HepG2 (cell line): ENCODE measurements around the gene NTSR2. TPM values are rescaled to one million over a fixed set of nuclear protein-coding genes. Genes with fewer than 3 reads are reported as not detected.

Experiments
- FOXM1 ChIP-seq: sonication (generic); formaldehyde crosslinking; IDR thresholded peaks from 2 replicates; pipeline ENCODE4 v1.5.0; 2020; ENCODE audit warnings: missing genetic modification reagents
- FOXP1 ChIP-seq, 2 experiments: fragments of 450-650 bp in 1 of 2; IDR thresholded peaks; 2 replicates each; pipeline ENCODE4 v1.6.1; 2017 to 2018; ENCODE audit warnings: antibody characterized with exemption in 1 of 2
- FOXP4 ChIP-seq: sonication (generic); formaldehyde crosslinking; IDR thresholded peaks from 2 replicates; pipeline ENCODE4 v1.4.0; 2020; ENCODE audit warnings: missing genetic modification reagents
- HCFC1 ChIP-seq: fragments of 150-350 bp; IDR thresholded peaks from 2 replicates; pipeline ENCODE4 v1.6.1; 2014; ENCODE audit warnings: low read depth, low read length
- HMGA1 ChIP-seq: sonication (generic); formaldehyde crosslinking; conservative IDR thresholded peaks from 2 replicates; pipeline ENCODE4 v1.4.0; 2020; ENCODE audit warnings: missing genetic modification reagents
- MTA3 ChIP-seq: sonication (generic); formaldehyde crosslinking; IDR thresholded peaks from 2 replicates; pipeline ENCODE4 v1.4.0; 2020; ENCODE audit warnings: missing genetic modification reagents
- MTF1 ChIP-seq: sonication (generic); formaldehyde crosslinking; IDR thresholded peaks from 2 replicates; pipeline ENCODE4 v1.5.0; 2020; ENCODE audit warnings: missing genetic modification reagents
- PLRG1 ChIP-seq: fragments of 450-650 bp; conservative IDR thresholded peaks from 2 replicates; pipeline ENCODE4 v1.6.1; 2016
- PREB ChIP-seq: sonication (generic); formaldehyde crosslinking; IDR thresholded peaks from 2 replicates; pipeline ENCODE4 v1.4.0; 2020; ENCODE audit warnings: missing genetic modification reagents
- RORA ChIP-seq: sonication (generic); formaldehyde crosslinking; IDR thresholded peaks from 2 replicates; pipeline ENCODE4 v1.5.0; 2020; ENCODE audit warnings: mild to moderate bottlenecking, missing genetic modification reagents, moderate library complexity
- RXRA ChIP-seq: sonication (generic); formaldehyde crosslinking; IDR thresholded peaks from 2 replicates; pipeline ENCODE4 v1.5.1; 2020; ENCODE audit warnings: missing genetic modification reagents
- TBX3 ChIP-seq: fragments of 450-650 bp; IDR thresholded peaks from 2 replicates; pipeline ENCODE4 v1.6.1; 2017; ENCODE audit warnings: antibody characterized with exemption, mild to moderate bottlenecking, inconsistent platforms, borderline replicate concordance
- TRAFD1 ChIP-seq: sonication (generic); formaldehyde crosslinking; IDR thresholded peaks from 2 replicates; pipeline ENCODE4 v1.5.1; 2020; ENCODE audit warnings: missing genetic modification reagents, mild to moderate bottlenecking, borderline replicate concordance
- U2AF2 ChIP-seq: fragments of 200-400 bp; formaldehyde crosslinking; IDR thresholded peaks from 2 replicates; pipeline ENCODE4 v1.6.1; 2017; ENCODE audit warnings: low read depth, mild to moderate bottlenecking, low read length
- ZBED4 ChIP-seq: sonication (generic); formaldehyde crosslinking; IDR thresholded peaks from 2 replicates; pipeline ENCODE4 v1.4.0; 2020; ENCODE audit warnings: missing genetic modification reagents, borderline replicate concordance
- ZKSCAN8 ChIP-seq: IDR thresholded peaks from 2 replicates; pipeline ENCODE4 v1.6.1; 2016; ENCODE audit warnings: borderline replicate concordance, missing genetic modification reagents, missing compliant biosample characterization
- ZMYM2 ChIP-seq: sonication (generic); formaldehyde crosslinking; IDR thresholded peaks from 2 replicates; pipeline ENCODE4 v1.8.0; 2022; ENCODE audit warnings: mild to moderate bottlenecking, missing genetic modification reagents
- ZNF230 ChIP-seq: sonication (generic); formaldehyde crosslinking; IDR thresholded peaks from 2 replicates; pipeline ENCODE4 v1.4.0; 2020; ENCODE audit warnings: mild to moderate bottlenecking, missing genetic modification reagents
- ZNF460 ChIP-seq: sonication (generic); formaldehyde crosslinking; IDR thresholded peaks from 2 replicates; pipeline ENCODE4 v1.5.1; 2020; ENCODE audit warnings: missing genetic modification reagents, mild to moderate bottlenecking, borderline replicate concordance
- ZNF549 ChIP-seq: sonication (generic); formaldehyde crosslinking; IDR thresholded peaks from 2 replicates; pipeline ENCODE4 v1.5.0; 2020; ENCODE audit warnings: missing genetic modification reagents
- ZNF550 ChIP-seq: sonication (generic); formaldehyde crosslinking; IDR thresholded peaks from 2 replicates; pipeline ENCODE4 v1.4.0; 2020; ENCODE audit warnings: mild to moderate bottlenecking, missing genetic modification reagents, borderline replicate concordance
- ZNF768 ChIP-seq: sonication (generic); formaldehyde crosslinking; IDR thresholded peaks from 2 replicates; pipeline ENCODE4 v1.4.0; 2020; ENCODE audit warnings: missing genetic modification reagents
- polyA plus RNA-seq, 8 experiments: library from polyadenylated mRNA; depleted of rRNA in 3 of 8; stranded (reverse) in 7 of 8; unstranded in 1 of 8; fragments of >200 nt; fragmentation: Illumina TruSeq in 4 of 8; extraction: Trizol in 4 of 8; gene quantifications; 2 replicates each; pipeline versions ENCODE4 v1.2.1 to v1.2.3, GENCODE V29; 2011 to 2016; ENCODE audit warnings: low read depth in 4 of 8, missing spikeins in 1 of 8, mixed read lengths in 1 of 8; ENCODE audit not compliant: insufficient read depth in 1 of 8
- total RNA-seq, 5 experiments: library from RNA; depleted of rRNA; stranded (reverse); fragments of >200 nt; fragmentation: Illumina TruSeq; extraction: Trizol; gene quantifications; 2 replicates each; pipeline ENCODE4 v1.2.3, GENCODE V29; 2016; ENCODE audit warnings: low read depth in 1 of 5

NTSR2 gene
- total and polyA plus RNA-seq, 2 of the 13 experiments (the other 11 are each of a cell fraction or from before 2014, with no cell fraction given), result not detected

GRCh38 chr2:11656671-11657101 is 13.3 kb downstream of the NTSR2 start (continued):
- 0 out of 2 replicates have a peak, but pooled peaks have one; percentile 27 for TF ChIP-seq ZBED4 (CRISPR knock-in tag)
- TF ChIP-seq ZNF768 (CRISPR knock-in tag), result 0 out of 2 replicates have a peak, but pooled peaks have one; percentile 35
- TF ChIP-seq ZNF549 (CRISPR knock-in tag), result no peak
- no peak for TF ChIP-seq HMGA1 (CRISPR knock-in tag)
- TF ChIP-seq MTA3 (CRISPR knock-in tag), result no peak
- TF ChIP-seq TBX3, result no peak
- peak; percentile 45; the same call in 1 of the 2 replicates for TF ChIP-seq RXRA (CRISPR knock-in tag)
- TF ChIP-seq FOXP1 (IDR thresholded peaks at IDR 0.05), result no peak
- TF ChIP-seq FOXP1 (CRISPR knock-in tag; IDR thresholded peaks at IDR 0.05), result no peak
- TF ChIP-seq ZMYM2, result no peak
- no peak for TF ChIP-seq MTF1 (CRISPR knock-in tag)
- no peak for TF ChIP-seq PLRG1
- no peak for TF ChIP-seq FOXP4 (CRISPR knock-in tag)
- TF ChIP-seq HCFC1, result no peak
- TF ChIP-seq U2AF2, result no peak
- TF ChIP-seq ZKSCAN8 (CRISPR knock-in tag), result no peak
- TF ChIP-seq TRAFD1 (CRISPR knock-in tag), result no peak
- no peak for TF ChIP-seq RORA (CRISPR knock-in tag)
- no peak for TF ChIP-seq ZNF460
- no peak for TF ChIP-seq ZNF550
- TF ChIP-seq PREB (CRISPR knock-in tag), result no peak
- TF ChIP-seq FOXM1, result no peak
- TF ChIP-seq ZNF230, result no peak
